GM12891 (cell line): ENCODE data around the gene HNRNPLL. TPM values are rescaled to one million over a fixed set of nuclear protein-coding genes. Genes with fewer than 3 reads are reported as not detected.
"Not testable (repeated sequence)": the region's sequence is repeated elsewhere in the genome, so short reads cannot be mapped to it uniquely, and the experiment has no call there.

Experiments used
- DNase-seq: peaks from one replicate; pipeline ENCODE4 v3.0.0; 2011; ENCODE audit warnings: low spot score; ENCODE audit not compliant: insufficient read length
- FAIRE-seq: peaks from 2 replicates; lab custom pipeline; 2011; peaks lifted over from hg19 to GRCh38; lab: Jason Lieb, UNC
- PAX5 ChIP-seq: IDR thresholded peaks from 2 replicates; pipeline ENCODE4 v1.6.1; 2011; ENCODE audit warnings: low read length, moderate library complexity, mild to moderate bottlenecking; ENCODE audit not compliant: insufficient read depth, severe bottlenecking
- POLR2A ChIP-seq: IDR thresholded peaks from 2 replicates; pipeline ENCODE4 v1.6.1; 2011; ENCODE audit warnings: low read depth, low read length, control low read depth
- POLR2AphosphoS5 ChIP-seq: IDR thresholded peaks from 2 replicates; pipeline ENCODE4 v1.6.1; 2011; ENCODE audit warnings: low read depth, low read length, control low read depth
- POU2F2 ChIP-seq: IDR thresholded peaks from 2 replicates; pipeline ENCODE4 v1.6.1; 2011; ENCODE audit warnings: low read depth, mild to moderate bottlenecking, control low read depth, low read length, moderate library complexity
- SPI1 ChIP-seq: IDR thresholded peaks from 2 replicates; pipeline ENCODE4 v1.6.1; 2011; ENCODE audit warnings: low read depth, low read length, control low read depth
- TAF1 ChIP-seq: IDR thresholded peaks from 2 replicates; pipeline ENCODE4 v1.6.1; 2011; ENCODE audit warnings: low read depth, low read length, control low read depth
- polyA plus RNA-seq: library from polyadenylated mRNA; unstranded; fragments of >200 nt; gene quantifications from one replicate; pipeline ENCODE4 v1.2.1, GENCODE V29; 2012; ENCODE audit warnings: low read depth, missing spikeins, inconsistent platforms; ENCODE audit not compliant: missing spikeins

Gene HNRNPLL
- 30.7 TPM for polyA plus RNA-seq

DNA sequence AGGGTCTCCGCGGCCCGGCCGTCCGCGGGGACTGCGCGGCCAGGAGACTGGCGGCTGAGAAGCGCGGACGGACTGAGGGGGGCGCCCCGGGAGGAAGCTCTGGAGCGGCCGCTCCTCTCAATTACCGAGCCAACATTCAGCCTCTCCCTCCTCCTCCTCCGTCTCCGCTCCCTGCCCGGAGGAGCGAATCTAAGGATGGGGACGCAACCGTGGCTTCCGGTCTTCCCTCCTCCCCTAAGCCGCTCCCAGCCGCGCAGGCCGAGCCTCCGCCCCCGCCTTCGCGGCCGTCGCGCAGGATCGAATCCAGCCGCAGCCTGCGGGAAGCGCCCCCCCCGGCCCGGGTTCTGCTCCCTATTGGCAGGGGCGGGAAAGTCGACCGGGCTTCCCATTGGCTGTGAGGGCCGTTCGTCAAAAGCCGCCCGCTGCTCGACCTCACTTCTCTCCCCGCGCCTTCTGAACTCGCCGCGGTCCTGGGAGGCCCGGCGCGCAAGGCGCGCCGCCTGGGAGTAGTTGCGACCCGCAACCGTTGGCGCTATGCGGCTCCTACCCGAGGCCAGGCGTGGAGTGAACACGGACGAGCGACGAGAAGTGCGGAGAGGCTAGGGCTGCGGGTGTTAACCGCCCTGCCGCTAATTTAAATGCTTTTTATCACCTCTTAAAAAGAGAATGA is at the start of gene HNRNPLL:
Gene HNRNPLL, minus strand, starts transcription at position 197 of the 670 bp plus-strand sequence. CDS start 302 bp downstream, outside the sequence.
- DNase-seq, result peak; percentile 84
- FAIRE-seq, result peak; percentile 75
- TF ChIP-seq POU2F2 (peak; percentile 30; the same call in 1 of the 2 replicates), PAX5 (no peak), SPI1 (0 out of 2 replicates have a peak, but pooled peaks have one; percentile 2), TAF1 (no peak), POLR2A (peak; percentile 74; the same call in 1 of the 2 replicates), POLR2AphosphoS5 (no peak)

DNA sequence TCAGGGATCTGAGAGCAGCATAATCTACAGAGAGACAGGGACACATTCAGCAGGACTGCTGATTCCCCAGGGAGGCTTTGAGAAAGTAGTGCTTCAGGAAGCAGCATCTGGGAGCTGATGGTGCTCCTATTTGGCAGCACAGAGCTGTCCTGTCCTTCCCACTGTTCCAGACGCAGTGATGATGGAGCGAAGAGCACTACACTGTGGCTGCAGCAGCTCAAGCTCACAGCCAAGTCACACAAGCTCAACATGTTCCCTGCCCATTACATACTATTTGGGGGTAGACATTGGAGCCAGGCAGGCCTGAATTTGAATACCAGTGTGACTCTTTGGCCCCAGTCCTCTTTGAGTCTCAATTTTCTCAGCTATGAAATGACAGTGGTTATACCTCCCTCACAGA is 48.0 kb upstream of the HNRNPLL start:
- FAIRE-seq (no peak), DNase-seq (no peak)
- TF ChIP-seq POU2F2 (no peak), POLR2AphosphoS5 (no peak), PAX5 (no peak), TAF1 (no peak), POLR2A (no peak), SPI1 (no peak)

DNA sequence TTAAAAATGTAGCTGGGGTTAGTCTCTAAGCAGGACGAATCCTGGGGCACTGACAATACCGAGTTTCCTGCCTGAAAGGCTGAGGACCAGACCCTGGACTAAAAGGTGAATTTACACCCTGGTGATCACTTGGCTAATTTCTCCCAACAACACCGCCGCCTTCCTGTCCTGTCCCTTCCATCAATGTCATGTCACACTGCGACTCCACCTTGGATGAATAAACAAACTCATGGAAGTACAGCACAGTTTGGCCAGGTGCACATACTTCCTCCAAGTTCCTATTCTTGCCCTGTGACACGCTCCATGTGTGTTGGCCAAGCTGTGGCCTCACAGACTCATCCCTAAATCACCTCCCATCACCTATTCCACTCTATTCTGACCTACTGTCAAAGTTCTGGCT is 47.3 kb upstream of the HNRNPLL start:
- FAIRE-seq, result no peak
- TF ChIP-seq TAF1, result no peak
- no peak for DNase-seq

DNA sequence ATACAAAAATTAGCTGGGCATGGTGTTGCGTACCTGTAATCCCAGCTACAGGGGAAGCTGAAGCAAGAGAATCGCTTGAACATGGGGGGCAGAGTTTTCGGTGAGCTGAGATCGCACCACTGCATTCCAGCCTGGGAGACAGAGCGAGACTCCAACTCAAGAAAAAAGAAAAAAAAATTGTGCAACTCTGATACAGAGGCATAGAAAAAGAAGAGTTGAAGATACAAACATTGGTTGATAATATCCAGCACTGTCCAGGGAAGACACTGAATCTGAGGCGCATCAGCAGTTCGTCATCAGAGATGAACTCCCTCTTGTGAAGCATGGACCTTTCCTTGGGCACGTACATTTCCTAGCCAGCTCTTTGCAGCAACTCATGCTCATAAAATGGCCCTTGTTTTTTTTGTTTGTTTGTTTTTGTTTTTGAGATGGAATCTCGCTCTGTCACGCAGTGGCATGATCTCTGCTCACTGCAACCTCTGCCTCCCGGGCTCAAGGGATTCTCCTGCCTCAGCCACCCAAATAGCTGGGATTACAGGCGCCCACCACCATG is 46.5 kb upstream of the HNRNPLL start:
- TF ChIP-seq TAF1, result no peak
- TF ChIP-seq SPI1, result no peak
- no peak for TF ChIP-seq POLR2A
- no peak for TF ChIP-seq POLR2AphosphoS5
- TF ChIP-seq POU2F2, result no peak
- TF ChIP-seq PAX5, result no peak
- FAIRE-seq (no peak), DNase-seq (no peak)

DNA sequence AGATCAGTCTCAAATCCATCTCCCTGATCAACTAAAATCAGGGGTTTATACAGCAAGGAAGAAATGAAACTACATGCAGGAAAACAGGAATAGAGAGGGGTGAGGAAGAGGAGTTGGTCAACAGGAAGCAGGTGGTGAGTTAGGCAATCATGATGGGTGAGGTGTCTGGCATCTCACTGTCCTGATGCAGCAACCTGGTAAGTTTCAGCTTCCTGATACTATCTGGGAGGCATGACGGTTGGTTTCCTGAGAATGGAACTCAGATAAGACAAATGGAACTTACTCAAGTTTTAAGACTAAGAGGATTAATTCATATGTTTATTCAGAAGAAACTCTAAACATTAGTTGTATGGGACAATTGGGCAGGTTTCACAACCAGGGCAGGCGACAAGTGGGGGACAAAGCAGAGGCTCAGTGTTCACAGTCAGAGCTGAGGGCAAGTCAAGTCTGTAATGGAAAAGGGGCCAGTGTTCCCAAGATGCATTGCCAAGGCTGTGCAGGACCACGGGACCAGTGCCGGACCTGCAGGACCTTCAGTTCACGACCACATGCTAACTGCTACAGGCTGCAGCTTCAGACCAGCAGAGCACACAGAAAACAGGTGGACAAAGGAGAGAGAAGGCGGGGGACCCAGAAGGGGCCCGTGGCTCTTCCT is 45.5 kb upstream of the HNRNPLL start:
- 0 out of 2 replicates have a peak, but pooled peaks have one; percentile 11 for TF ChIP-seq SPI1
- TF ChIP-seq PAX5, result no peak
- FAIRE-seq (no peak), DNase-seq (no peak)

DNA sequence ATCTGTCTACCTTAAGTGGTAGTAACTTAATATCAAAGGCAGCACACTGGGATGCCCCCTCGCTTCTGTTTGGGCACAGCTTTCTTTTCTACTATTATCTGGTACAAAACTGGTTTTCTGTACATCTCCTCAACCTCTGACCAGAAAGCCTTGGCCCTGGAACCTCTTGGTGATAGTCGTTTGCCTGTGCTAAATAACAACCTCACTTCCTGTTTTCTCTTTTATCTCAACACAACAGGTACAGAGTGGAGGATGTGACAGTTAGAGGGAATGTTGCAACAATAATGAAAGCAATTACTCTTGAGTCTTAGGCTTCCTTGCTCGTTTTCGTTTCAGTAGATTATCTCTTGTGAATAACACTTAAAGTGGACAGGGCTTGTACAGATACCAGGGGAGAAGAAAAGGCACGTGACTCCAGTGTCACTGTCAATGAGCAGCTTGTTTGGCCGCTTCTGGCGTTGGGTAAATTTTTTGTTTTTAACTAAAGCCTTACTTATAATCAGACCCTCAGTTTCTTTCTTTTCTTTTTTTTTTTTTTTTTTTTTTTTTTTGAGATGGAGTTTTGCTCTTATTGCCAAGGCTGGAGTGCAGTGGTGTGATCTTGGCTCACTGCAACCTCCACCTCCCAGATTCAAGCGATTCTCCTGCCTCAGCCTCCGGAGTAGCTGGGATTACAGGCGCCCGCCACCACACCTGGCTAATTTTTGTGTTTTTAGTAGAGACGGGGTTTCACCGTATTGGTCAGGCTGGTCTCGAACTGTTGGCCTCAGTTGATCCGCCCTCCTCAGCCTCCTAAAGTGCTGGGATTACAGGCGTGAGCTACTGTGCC is 41.2 kb upstream of the HNRNPLL start:
- peak; percentile 91 for TF ChIP-seq SPI1
- DNase-seq, result not testable (repeated sequence)
- FAIRE-seq, result peak; percentile 60

DNA sequence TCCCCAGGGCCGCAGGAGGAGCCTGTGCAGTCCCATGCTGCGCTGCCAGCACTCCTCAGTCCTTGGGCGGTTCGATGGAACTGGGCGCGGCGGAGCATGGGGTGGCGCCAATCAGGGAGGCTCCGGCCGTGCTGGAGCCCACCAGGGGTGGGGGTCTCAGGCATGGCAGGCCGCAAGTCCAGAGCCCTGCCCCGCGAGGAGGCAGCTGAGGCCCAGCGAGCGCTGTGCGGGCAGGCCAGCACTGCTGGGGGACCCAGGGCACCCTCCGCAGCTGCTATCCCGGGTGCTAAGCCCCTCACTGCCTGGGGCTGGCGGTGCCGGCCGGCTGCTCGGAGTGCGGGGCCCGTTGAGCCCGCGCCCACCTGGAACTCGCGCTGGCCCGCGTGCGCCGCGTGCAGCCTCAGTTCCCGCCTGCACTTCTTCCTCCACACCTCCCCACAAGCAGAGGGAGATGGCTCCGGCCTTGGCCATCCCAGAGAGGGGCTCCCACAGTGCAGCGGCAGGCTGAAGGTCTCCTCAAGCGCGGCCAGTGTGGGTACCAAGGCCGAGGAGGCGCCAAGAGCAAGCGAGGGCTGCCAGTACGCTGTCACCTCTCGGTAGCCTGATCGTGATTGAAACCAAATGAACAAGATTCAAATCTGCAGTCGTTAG is 40.4 kb upstream of the HNRNPLL start:
- FAIRE-seq (no peak), DNase-seq (no peak)
- TF ChIP-seq POLR2AphosphoS5 (no peak), POLR2A (no peak), SPI1 (no peak), POU2F2 (no peak), TAF1 (no peak)

DNA sequence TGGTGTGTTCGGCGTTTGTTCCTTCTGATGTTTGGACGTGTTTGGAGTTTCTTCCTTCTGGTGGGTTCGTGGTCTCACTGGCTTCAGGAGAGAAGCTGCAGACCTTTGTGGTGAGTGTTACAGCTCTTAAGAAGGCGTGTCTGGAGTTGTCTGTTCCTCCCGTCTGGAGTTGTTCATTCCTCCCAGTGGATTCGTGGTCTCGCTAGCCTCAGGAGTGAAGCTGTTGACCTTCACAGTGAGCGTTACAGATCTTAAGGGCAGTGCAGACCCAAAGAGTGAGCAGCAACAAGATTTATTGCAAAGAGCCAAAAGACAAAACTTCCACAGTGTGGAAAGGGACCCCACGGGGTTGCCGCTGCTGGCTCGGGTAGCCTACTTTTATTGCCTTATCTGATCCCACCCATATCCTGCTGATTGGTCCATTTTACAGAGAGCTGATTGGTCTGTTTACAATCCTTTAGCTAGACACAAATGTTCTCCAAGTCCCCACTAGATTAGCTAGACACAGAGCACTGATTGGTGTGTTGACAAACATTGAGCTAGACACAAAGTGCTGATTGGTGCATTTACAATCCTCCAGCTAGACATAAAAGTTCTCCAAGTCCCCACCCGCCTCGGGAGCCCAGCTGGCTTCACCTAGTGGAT is 39.8 kb upstream of the HNRNPLL start:
- not testable (repeated sequence) for FAIRE-seq, DNase-seq

DNA sequence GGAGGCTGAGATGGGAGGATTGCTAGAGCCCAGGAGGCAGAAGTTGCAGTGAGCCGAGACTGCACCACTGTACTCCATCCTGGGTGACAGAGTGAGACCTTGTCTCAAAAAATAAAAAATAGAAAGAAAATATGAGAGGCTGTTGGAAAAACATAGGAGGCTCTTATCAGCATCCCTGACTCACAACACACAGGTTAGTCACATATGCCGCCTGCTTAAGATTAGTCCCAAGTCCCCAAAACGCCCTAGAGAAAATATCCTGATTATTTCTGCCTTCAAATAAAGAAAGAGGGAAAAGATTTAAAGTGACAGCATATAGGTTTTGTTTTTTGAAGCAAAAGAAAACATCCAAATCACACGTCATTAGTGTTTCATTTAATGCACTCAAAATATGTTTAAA is 33.3 kb upstream of the HNRNPLL start:
- FAIRE-seq (no peak), DNase-seq (no peak)
- TF ChIP-seq POU2F2 (no peak), POLR2AphosphoS5 (no peak), TAF1 (no peak), POLR2A (no peak), PAX5 (no peak), SPI1 (no peak)
